Superior temporal gyrus (tissue), 1 donor: ENCODE results near the gene L3MBTL4.
"Not testable (repeated sequence)": the region's sequence is repeated elsewhere in the genome, so short reads cannot be mapped to it uniquely, and the experiment has no call there.

ENCODE experiments used
- DNase-seq: peaks from one replicate; pipeline ENCODE4 v3.0.0-alpha.2; 2016; ENCODE audit errors: extremely low spot score

L3MBTL4 gene

DNA sequence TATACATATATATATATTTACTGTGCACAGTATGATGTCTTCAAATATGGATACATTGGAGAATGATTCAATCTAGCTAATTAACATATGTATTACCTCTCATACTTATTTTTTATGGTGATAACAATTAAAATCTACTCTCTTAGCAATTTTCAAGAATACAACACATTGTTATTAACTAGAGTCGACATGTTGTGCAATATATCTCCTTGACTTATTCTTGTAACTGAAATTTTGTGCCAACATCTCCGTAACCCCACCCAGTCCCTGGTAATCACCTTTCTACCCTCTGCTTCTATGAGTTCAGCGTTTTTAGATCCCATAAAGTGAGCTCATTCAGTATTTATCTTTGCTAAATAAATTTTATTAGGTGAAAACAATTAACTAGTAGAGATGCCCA lies 303.0 kb downstream of the L3MBTL4 start:
- DNase-seq, result no peak

DNA sequence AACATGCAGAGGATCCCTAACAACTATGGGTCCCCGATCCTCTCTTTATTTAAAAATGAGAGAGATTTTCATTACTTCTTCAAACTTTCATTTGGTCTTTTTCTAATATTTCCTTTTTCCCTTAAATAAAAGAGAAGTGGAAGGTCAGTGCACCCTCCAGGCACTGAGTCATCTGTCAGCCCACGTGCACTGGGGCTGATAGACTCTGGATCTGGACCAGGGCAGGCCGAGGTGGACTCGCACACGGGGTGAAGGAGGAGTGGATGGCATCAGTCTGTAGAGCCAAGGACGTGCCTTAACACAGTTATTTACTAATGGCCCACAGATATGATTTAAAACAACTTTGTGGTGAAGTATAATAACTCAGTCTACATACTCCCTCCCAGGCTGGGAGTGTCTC lies 305.0 kb downstream of the L3MBTL4 start:
- no peak for DNase-seq

DNA sequence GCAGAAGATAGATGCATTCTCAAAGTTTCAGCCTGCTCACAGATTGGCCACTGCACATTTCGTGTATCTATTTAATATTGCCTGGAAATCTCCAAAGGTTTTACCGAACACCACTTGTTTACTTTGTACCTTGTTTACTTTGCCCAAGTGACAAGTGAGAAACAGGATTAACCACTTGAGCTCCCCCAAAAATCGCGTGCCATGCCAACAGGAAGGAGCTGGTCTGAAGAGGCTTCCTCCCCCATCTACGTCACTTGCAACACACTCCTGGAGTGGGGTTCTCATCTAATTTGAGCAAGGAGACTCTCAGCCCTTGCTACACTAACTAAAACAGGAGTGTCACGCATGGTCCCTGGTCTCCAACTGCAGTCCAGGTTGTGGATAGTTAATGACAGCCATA lies 306.9 kb downstream of the L3MBTL4 start:
- DNase-seq, result no peak

DNA sequence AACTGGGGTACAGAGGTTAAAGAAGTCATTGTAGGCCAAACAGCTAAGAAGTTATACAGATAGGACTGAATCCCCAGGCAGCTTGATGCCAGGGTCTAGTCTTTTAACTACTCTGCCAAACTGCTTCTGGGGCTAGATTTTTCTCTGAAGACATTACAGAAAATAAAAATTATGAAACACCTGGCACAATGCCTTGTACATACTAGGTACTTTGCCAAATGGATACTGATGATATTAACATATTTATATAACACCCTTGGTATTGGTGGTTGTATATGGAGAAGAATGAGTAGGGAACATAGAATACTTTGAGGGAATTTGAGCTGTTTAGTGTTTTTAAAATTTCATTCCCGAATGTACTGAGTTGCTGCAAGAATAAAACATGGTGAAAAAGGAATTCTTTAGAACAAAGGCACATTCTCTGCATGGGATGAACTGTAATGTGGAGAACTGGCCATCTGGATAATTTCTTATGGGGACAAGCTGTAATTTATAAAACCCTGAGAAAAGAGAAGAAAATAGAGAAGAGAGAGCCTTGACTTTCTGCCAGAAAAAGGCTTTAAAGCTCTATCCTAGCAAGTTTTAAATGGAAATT lies 308.5 kb downstream of the L3MBTL4 start:
- DNase-seq, result peak; percentile 68

DNA sequence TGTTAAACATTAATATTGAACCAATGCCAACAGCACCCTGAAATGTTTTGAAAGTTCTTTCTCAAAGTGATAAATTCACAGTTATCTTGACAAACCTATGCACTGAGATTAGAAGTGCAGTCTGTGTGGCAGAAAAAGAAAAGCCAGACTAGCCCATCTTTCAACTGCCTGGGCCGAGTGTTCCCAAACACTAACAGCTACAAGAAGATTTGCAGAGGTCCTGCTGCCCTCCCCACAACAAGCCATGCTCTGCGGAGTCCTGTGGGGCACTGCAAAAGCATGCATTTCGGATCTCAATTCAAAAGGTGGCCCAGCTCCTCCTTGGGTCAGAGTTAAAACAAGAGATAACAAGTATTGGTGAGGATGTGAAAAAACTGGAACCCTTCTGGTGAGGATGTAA lies 311.0 kb downstream of the L3MBTL4 start:
- no peak for DNase-seq

DNA sequence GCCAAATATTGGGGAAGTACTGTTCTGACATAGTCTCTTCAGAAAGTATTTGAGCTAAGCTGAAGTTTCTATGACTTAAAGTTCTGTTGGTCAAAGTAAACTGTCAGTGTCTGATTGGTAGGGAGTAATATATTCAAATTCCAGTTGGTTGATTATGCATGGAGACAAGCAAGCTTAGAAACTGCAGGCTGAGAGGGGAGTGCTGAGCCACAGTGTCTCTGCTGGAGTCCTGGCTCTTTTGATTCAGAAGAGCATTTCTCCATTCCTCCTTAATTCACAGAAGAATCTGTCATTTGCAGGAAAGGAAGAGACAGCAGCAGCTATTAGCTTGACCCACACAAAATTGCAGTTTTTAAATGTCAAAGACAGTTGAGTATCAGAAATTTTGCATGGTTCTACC lies 318.0 kb downstream of the L3MBTL4 start:
- DNase-seq, result no peak

DNA sequence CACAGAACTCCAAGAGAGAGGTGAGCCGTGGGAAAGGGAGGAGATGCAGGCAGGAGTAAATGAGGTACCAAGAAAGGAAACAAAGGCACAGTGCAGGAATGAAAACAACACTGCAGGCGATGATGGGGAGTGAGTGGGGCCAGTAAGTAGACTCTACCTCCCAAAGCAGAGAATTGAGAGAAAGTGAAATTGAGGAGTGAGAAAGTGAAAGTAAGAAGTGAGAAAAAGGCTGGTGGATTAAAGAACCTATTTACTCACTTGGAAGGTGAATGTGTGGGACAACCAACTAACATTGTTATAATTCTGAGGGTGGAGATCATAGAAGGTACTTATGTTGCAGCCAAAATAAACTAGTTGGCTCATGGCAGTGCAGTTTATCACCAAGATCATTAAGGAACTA lies 326.3 kb downstream of the L3MBTL4 start:
- DNase-seq, result no peak

DNA sequence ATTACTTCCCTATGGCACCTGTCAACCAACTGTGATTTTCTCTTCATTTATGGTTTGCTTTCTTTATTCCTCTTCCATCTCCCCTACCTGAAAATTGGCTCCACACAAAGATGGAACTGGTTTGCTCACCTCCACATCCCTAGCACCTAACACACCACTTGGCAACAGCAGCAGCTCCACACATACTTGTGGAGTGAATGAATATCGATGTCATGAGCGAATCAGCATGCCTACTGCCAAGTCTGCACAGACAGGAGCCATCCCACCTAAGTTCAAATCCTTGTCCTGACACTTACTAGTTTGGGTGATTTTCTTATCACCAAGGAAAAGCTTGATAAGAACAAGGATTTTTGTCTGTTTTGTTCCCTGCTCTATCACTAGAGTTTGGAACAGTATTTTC lies 328.0 kb downstream of the L3MBTL4 start:
- DNase-seq, result no peak

DNA sequence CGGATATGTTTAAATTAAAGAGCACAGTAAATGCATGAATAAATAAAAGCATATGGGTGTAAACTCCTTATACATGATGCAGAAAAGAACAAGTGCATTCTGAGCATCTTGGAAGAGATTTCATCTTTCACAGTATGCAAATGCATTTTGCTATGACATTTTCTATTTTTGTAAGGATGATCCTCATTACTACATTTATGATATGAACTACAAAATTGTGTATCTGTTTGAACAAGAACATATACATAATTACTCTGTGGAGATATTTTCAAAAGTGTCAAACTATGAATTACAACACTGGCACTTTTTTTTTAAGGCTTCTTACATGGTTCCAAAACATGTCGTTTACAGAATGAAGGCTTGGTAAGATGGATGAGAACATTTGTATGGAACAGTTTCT lies 335.3 kb downstream of the L3MBTL4 start:
- DNase-seq, result peak; percentile 29

DNA sequence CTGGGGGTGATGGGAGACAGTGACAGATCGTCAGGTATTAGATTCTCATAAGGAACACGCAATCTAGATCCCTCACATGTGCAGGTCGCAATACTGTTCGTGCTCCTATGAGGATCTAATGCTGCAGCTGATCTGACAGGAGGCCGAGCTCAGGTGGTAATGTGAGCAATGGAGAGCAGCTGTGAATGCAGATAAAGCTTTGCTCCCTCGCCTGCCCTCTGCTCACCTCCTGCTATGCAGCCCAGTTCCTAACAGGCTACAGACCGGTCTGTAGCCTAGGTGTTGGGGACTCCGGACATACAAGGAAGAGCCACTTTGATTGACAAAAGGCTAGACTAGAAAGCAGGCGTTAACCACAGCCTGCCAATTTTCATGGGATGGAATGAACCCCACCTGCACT lies 335.8 kb downstream of the L3MBTL4 start:
- DNase-seq, result no peak

DNA sequence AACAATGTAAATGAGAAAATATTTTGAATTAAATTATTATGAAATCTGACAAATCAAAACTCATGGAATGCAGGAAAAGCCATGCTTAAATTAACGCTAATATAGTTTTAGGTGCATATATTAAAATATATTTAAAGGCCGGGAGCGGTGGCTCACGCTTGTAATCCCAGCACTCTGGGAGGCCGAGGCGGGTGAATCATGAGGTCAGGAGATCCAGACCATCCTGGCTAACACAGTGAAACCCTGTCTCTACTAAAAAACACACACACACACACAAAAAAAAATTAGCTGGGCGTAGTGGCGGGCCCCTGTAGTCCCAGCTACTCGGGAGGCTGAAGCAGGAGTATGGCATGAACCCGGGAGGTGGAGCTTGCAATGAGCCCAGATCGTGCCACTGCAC lies 342.3 kb downstream of the L3MBTL4 start:
- not testable (repeated sequence) for DNase-seq

DNA sequence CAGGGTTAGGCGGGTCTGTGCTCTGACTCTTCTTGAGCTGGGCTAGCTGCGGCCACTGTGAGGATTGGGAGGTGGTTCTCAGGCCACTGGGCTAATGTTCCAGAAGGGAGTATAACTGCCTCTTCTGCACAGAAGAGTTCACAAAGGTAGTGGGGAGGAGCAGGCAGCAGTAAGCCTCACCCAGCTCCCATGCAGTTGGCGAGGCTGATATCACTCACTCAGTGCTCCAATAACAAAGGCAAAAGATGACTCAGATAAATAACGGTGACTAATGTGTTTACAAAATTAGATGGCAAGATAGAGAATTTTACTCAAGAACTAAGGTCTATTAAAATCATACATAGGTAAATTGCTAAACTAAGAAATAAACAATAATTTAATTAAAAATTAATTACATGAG lies 345.2 kb downstream of the L3MBTL4 start:
- DNase-seq, result no peak

DNA sequence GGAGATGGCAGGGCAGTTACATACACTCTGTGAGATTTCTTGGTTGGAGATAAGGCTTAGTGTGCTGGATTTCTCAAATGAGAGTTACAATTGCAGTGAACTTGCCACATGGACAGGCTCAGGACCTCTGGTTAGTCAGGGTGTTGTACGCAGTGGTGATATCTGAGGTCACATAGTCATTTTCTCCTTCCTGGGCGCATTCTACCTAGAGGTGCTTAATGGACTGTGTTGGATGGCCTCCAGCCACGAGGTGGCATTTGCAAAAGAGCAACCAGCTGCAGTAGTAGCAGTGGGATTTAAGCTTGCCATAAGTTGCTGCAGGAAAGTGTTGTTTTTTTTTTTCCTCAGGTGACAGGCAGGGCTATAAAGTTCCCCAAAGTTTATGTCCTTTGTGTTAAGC lies 345.6 kb downstream of the L3MBTL4 start:
- DNase-seq, result no peak

DNA sequence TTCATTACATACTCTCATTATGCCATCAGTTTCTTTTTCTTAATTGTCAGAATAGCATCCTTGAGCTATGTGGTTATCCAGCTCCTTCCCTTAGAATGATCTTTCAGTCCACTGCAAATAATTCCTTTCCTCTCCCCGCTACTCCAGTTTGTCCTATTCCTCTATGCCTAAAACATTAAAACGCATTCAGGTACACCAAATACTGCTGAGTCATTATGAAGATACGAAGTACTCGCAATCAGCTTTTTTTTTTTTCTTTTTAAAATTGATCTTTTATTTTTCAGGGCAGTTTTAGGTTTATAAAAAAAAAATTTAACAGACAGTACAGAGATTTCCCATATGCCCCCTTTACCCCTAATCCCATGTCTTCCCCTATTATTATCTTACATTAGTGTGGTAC lies 354.6 kb downstream of the L3MBTL4 start:
- DNase-seq, result no peak

DNA sequence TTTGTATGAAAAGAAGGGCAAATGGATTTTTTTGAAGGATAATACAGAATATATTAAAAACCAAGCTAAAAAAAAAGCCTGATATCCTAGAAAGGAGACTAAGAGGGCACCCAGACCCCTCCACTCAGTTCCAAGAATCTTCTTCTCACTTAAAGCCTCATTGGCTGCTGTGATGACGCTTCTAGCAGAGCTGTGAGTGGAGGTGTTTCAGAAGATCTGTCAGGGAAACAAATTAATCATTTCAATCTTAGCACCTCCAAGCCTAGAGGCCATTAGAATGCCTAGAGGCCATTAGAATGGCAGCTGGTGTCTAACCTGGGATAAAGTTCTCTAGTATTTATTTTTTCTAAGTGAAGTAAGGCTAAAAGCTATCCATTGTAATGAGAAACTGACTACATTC lies 355.2 kb downstream of the L3MBTL4 start:
- no peak for DNase-seq

DNA sequence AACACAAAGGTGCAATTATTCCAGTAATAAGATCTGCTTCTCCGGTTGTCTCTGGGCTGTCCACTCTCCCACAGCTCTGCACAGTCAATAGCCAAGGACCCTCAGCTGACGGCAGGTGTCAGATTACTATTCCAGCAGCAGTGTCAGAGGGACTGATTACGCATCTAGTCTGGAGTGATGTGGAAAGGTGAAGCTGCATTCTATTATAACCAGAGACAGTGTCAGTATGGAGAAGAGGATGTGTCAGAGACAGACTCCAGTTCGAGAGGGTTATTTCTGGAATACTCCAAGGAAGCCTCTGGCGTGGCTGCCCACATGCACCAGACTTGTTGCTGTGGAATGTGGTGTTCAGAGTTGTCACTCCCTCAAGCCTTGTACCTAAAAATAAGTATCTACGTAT lies 355.8 kb downstream of the L3MBTL4 start:
- no peak for DNase-seq

DNA sequence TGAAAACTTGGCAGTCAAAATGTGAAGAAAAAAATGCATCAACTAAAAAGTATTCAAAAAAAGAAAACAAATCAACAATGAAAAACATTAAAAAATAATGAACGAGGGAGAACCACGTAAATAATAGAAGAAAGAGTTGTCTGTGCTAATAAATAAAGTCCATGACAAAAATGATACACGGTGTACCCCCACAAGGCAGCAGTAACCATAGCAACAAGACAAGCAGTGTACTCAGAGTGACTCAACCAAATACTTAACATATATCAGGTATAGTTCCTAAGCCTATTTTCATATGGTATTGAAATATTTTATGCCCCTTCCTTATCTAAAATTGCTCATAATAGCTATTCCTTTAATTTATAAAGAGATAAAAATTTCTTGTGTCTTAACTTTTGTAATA lies 357.1 kb downstream of the L3MBTL4 start:
- DNase-seq, result no peak

DNA sequence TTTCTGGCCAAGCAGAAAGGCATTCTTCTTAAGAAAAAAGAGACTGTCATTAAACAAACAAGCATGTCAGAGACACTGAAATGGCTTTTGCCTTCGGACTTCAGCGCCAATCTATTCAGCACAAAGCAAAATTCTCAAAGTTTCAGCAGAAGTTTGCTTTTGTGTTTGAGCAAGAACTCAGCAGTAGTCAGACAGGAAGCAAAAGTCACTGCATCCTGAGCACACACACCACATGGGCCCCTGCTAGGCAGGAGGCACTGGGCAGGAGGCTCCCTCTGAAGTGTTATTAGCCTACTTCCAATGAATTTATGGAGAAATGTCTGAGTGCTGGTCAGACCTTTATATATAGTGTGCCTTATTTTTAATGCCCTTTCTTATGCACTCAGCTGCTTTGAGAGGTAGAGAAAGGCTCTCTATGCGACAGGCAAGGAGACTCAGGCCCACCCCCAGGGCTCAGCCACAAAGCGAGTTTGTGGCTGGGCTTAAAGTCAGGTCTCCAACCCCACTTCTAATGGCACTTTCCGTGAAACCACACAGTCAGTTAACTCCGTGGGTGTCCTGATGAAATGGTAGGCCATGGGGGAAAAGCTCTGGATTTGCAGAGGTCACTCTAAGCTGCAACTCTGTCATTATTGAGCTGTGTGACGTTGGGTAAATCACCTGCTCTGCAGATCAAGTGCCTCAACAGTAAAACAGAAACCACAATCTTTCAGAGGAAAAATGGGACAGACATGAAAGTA lies 358.4 kb downstream of the L3MBTL4 start:
- DNase-seq, result no peak

DNA sequence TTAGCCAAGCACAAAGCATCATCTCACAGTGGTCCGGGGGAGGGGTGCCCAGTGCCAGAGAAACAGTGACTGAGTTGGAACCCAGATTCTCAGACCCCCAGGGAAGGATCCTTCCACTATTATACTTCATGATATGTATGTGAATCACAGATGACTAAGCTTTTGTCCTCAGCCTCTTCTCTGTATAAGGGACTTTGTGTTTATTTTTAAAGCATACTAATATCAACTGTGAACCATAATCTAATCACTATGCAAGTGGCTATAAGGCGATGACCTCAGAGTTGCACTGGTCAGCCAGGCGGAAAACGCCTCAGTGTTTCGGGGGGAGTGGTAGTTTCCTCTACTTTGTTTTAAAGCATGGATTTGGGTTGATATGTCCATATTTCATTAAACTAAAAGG lies 359.0 kb downstream of the L3MBTL4 start:
- DNase-seq, result no peak

DNA sequence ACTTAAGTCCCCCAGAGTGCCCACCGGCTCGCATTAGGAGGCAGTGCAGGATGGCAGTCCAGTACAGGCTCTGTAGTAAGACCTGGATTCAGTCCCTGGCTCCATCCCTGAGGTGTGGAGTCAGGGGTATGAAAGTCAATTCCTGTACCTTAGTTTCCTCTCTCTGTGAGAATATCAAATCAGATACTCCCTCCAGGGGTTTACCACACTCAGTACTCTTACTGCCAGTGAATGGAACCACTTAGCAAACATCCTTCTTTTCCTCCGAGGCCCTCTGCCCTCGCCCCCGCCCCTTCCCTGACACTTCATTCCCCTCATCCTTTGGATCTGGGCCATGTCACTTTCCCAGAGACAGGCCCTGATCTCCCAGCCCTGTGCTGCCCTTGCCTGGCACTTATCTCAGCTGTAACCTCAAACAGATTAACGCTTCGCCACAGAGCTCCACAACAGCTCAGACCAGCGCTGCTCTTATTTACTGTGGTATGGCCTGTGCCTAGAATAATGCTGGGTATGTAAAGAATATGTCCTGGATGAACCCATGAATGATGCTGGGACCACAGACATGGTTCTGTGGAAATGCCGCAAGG lies 360.4 kb downstream of the L3MBTL4 start:
- no peak for DNase-seq

DNA sequence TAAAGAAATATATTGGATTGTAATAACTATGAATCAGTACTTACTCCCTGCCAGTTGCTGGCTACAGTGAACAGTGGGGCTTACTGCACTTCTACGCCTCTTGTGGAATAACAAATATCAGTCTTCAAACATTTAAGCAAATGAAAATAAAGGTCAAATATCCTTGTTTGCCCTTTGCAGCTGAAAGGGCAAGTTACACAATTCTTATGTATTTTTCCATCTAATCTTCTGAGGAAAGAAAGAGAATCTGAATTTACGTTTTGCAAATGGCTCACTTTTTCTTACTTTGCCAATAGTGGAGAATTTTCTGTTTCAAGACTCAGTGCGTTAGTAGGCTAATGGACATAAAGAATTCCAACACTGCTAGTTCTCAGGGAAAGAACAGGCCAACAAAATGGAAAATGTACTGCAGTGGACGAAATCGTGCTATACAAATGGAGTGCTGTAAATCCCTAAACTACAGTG lies 362.2 kb downstream of the L3MBTL4 start:
- DNase-seq, result no peak

DNA sequence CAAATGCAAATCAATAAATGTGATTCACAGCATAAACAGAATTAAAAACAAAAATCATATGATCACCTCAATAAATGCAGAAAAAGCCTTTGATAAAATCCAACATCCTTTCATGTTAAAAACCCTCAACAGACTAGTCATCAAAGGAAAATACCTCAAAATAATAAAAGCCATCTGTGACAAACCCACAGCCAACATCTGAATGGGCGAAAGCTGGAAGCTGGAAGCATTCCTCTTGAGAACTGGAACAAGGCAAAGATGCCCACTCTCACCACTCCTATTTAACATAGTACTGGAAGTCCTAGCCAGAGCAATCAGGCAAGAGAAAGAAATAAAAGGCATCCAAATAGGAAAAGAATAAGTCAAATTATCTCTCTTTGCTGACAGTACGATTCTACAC lies 367.1 kb downstream of the L3MBTL4 start:
- not testable (repeated sequence) for DNase-seq

DNA sequence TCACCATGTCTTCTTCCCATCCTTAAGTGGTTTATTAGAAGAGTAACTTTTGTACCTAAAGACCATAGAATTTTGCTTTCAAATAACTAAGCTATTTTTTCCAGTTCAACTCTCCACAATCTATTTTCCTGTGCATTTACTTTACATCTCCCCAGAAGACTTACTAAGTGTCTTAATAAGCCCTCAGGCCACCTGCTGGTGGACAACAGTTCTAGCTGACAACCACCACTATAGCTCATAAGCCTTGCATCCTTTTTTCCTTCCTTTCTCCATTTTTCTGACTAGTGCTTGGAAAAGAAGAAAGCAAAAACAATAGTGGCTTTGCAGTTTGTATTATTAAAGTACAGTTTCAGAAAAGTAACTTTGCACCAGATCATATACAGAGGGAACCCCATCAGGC lies 369.9 kb downstream of the L3MBTL4 start:
- no peak for DNase-seq
